ENCODE data around the gene PRPH. TPM values are rescaled to one million over a fixed set of nuclear protein-coding genes. Genes with fewer than 3 reads are reported as not detected.

PRPH gene
- polyA plus RNA-seq, 2 of the 4 experiments (the other 2 are of a cell fraction) = 0.50 to 1.7 TPM

DNA sequence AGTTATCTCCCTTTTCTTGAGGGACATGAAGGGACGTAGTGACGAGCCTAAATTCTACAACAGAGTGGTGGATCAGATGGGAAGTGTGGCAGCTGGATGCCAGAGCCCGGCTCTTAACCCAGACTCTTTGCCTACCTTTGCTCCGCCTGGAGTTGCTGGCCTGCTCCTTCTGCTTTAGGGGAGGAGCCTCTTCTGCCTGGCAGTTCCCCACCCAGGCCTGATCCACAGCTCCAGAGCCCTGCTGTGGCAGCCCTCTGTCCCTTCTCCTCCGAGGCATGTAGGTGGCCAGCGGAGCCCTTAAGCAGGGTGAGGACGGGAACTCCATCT is 2.3 kb upstream of the PRPH start (continued):
- no peak for TF ChIP-seq ZFP36 (IDR thresholded peaks at IDR 0.05; ENCODE audit: borderline replicate concordance, partially characterized antibody)
- TF ChIP-seq HDAC2 (IDR thresholded peaks at IDR 0.05) = no peak
- no peak for TF ChIP-seq CEBPB (IDR thresholded peaks at IDR 0.05)

- Histone ChIP-seq H3K9me3 (no peaks in the 10 kb centered on the region), H3K4me1 (peaks cover 17% of the 10 kb centered on the region; the same call in 2 of the 3 replicates), H3K4me3 (no peak overlapping the region), H3K27ac (0 out of 6 replicates have a peak overlapping the region, but pooled peaks of 1 of the 2 experiments have one; percentile 0), H3K4me2 (no peak overlapping the region)
- WGBS (ENCODE audit: missing lambda C conversion rate) = 59% methylated on average over 16 of the region's 18 CpGs
- no peak for DNase-seq (ENCODE audit: low read depth in 1 of 2, low spot score in 1 of 2)
- no peak for FAIRE-seq
- TF ChIP-seq PHF8 (IDR thresholded peaks at IDR 0.05; ENCODE audit: borderline replicate concordance, low read depth) = no peak
- CTCF ChIA-PET = interaction anchor here (0.6 to 15.8 kb wide), 19 partner anchors 8 to 289 kb away, joined by 3 to 164 read pairs (median 6); partner anchors contain the start of genes C1QL4, DNAJC22, TROAP and TUBA1C
- POLR2A ChIA-PET = interaction anchor here (1.3 kb wide), 1 partner anchor 28 kb away, joined by 5 read pairs; no protein-coding TSS in a partner anchor
- ATAC-seq = no peak; a peak in 1 of 6 replicates
Measured at GRCh38 chr12:49293056-49293956, 1.6 kb upstream of the PRPH start.

GRCh38 chr12:49294086-49294803 is 702 bp upstream of the PRPH start:
- H3K4me3 ChIP-seq = no peak overlapping the region
- no peaks in the 10 kb centered on the region for H3K9me3 ChIP-seq
- DNase-seq (ENCODE audit: low read depth in 1 of 2, low spot score in 1 of 2) (no peak), ATAC-seq (no peak), FAIRE-seq (no peak)
- 73% methylated on average over 8 of the region's 8 CpGs for WGBS (ENCODE audit: missing lambda C conversion rate)
- ChIA-PET POLR2A (no interaction called here), CTCF (interaction anchor here (1.0 to 15.8 kb wide), 17 partner anchors 8 to 288 kb away, joined by 3 to 164 read pairs (median 9); partner anchors contain the start of genes C1QL4, DNAJC22, TROAP and TUBA1C)
- no peak overlapping the region for H3K27ac ChIP-seq
- TF ChIP-seq TP53 (CRISPR knock-in tag; IDR thresholded peaks at IDR 0.05) = no peak
- no peak for TF ChIP-seq FOXS1 (CRISPR knock-in tag; IDR thresholded peaks at IDR 0.05)
- TF ChIP-seq JUN (IDR thresholded peaks at IDR 0.05) = no peak
- TF ChIP-seq USF2 (IDR thresholded peaks at IDR 0.05) = no peak
- TF ChIP-seq CBX8 (IDR thresholded peaks at IDR 0.05) = no peak
- H3K4me1 ChIP-seq = peaks cover 18% of the 10 kb centered on the region; the same call in 2 of the 3 replicates
- H3K4me2 ChIP-seq = no peak overlapping the region

GRCh38 chr12:49294804-49295081 is 204 bp upstream of the PRPH start:
- H3K27ac ChIP-seq = no peak overlapping the region
- FAIRE-seq (no peak), DNase-seq (ENCODE audit: low read depth in 1 of 2, low spot score in 1 of 2) (no peak), ATAC-seq (no peak)
- no peak overlapping the region for H3K4me3 ChIP-seq
- H3K4me1 ChIP-seq = peaks cover 18% of the 10 kb centered on the region; the same call in 2 of the 3 replicates
- H3K9me3 ChIP-seq = no peaks in the 10 kb centered on the region
- CTCF ChIA-PET = interaction anchor here (1.1 to 15.8 kb wide), 15 partner anchors 9 to 269 kb away, joined by 3 to 164 read pairs (median 29); partner anchors contain the start of genes C1QL4, DNAJC22, TROAP and TUBA1C
- 97% methylated on average over 5 of the region's 5 CpGs for WGBS (ENCODE audit: missing lambda C conversion rate)
- no peak for TF ChIP-seq HEYL (CRISPR knock-in tag; IDR thresholded peaks at IDR 0.05)
- no peak for TF ChIP-seq NFE2L2 (conservative IDR thresholded peaks at IDR 0.05; ENCODE audit: low read length)
- TF ChIP-seq ZSCAN20 (CRISPR knock-in tag; IDR thresholded peaks at IDR 0.05) = no peak
- TF ChIP-seq BHLHE40 (IDR thresholded peaks at IDR 0.05; ENCODE audit: low read depth, low read length) = no peak
- no peak for TF ChIP-seq POLR2A (IDR thresholded peaks at IDR 0.05; ENCODE audit: low read length)
- no peak for TF ChIP-seq FOXS1 (CRISPR knock-in tag; IDR thresholded peaks at IDR 0.05)
- TF ChIP-seq MAFK (IDR thresholded peaks at IDR 0.05; ENCODE audit: partially characterized antibody) = no peak
- no peak for TF ChIP-seq ESRRA (IDR thresholded peaks at IDR 0.05; ENCODE audit: borderline replicate concordance, low read length)
- no peak for TF ChIP-seq CEBPB (IDR thresholded peaks at IDR 0.05)
- TF ChIP-seq ZC3H11A (IDR thresholded peaks at IDR 0.05) = no peak
- POLR2A ChIA-PET = no interaction called here
- no peak overlapping the region for H3K4me2 ChIP-seq

Measured in A549 (cell line).